ENCODE results near the gene SLC45A3. TPM values are rescaled to one million over a fixed set of nuclear protein-coding genes. Genes with fewer than 3 reads are reported as not detected.
A peak's percentile ranks its signal among the peaks of the same experiment; 100 is the strongest.
"Not testable (repeated sequence)": the region's sequence is repeated elsewhere in the genome, so short reads cannot be mapped to it uniquely, and the experiment has no call there.

Gene SLC45A3, protein sequence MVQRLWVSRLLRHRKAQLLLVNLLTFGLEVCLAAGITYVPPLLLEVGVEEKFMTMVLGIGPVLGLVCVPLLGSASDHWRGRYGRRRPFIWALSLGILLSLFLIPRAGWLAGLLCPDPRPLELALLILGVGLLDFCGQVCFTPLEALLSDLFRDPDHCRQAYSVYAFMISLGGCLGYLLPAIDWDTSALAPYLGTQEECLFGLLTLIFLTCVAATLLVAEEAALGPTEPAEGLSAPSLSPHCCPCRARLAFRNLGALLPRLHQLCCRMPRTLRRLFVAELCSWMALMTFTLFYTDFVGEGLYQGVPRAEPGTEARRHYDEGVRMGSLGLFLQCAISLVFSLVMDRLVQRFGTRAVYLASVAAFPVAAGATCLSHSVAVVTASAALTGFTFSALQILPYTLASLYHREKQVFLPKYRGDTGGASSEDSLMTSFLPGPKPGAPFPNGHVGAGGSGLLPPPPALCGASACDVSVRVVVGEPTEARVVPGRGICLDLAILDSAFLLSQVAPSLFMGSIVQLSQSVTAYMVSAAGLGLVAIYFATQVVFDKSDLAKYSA
- polyA plus RNA-seq (2013, experiment 1 of 2): 6.6 TPM
- polyA plus RNA-seq (2013, experiment 2 of 2): 7.6 TPM

- peak within 1 kb of the TSS; percentile 71 for H3K27ac ChIP-seq (ENCODE audit: low read depth, low read length, severe bottlenecking)
- H3K36me3 ChIP-seq (ENCODE audit: control insufficient read depth, insufficient read depth, low read length): no peaks in the 10 kb centered on the region
- no peaks in the 10 kb centered on the region for H3K9me3 ChIP-seq (ENCODE audit: control insufficient read depth, low read length)
- H3K4me3 ChIP-seq (ENCODE audit: extremely low read depth, insufficient read depth, low read length, poor library complexity, severe bottlenecking): peak within 1 kb of the TSS; percentile 70
- H3K4me1 ChIP-seq (ENCODE audit: control insufficient read depth, insufficient read depth, low read length, poor library complexity, severe bottlenecking): peaks cover 18% of the 10 kb centered on the region
- 1 to 2% methylated on average over 44 to 52 of the region's 86 CpGs for WGBS, 2 experiments (ENCODE audit: insufficient coverage in 2 of 2)
These were observed at the start of gene SLC45A3 for GRCh38 chr1:205680073-205680851. SLC45A3 (minus strand) TSS chr1:205680509; CDS start chr1:205664656, 15,853 bp downstream.

DNA sequence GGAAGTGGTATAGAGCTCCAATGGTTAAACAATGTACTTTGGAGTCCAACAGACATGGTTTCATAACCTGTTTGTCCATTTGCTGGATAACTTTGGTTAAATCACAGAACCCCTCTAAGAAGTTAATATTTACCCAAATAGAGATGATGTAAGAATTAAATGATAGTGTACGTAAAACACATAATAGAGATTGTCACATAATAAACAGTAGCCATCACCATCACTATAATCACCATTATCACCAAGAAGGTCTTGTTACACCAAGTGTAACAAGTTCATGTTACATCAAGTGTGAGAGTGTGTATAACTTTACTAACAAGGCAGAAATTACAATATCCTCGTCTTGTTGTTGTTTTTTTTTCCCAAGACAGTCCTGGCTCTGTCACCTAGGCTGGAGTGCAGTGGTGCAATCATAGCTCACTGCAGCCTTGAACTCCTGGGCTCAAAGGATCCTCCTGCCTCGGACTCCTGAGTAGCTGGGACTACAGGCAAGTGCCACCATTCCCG, 46.4 kb upstream of the SLC45A3 start:
- no peaks in the 10 kb centered on the region for H3K4me1 ChIP-seq (ENCODE audit: control insufficient read depth, insufficient read depth, low read length, poor library complexity, severe bottlenecking)
- no peaks in the 10 kb centered on the region for H3K9me3 ChIP-seq (ENCODE audit: control insufficient read depth, low read length)
- 77 to 96% methylated on average over 3 of the region's 4 CpGs for WGBS, 2 experiments (ENCODE audit: insufficient coverage in 2 of 2)
- H3K36me3 ChIP-seq (ENCODE audit: control insufficient read depth, insufficient read depth, low read length): peaks cover 91% of the 10 kb centered on the region
- no peak overlapping the region for H3K27ac ChIP-seq (ENCODE audit: low read depth, low read length, severe bottlenecking)
- no peak overlapping the region for H3K4me3 ChIP-seq (ENCODE audit: extremely low read depth, insufficient read depth, low read length, poor library complexity, severe bottlenecking)

DNA sequence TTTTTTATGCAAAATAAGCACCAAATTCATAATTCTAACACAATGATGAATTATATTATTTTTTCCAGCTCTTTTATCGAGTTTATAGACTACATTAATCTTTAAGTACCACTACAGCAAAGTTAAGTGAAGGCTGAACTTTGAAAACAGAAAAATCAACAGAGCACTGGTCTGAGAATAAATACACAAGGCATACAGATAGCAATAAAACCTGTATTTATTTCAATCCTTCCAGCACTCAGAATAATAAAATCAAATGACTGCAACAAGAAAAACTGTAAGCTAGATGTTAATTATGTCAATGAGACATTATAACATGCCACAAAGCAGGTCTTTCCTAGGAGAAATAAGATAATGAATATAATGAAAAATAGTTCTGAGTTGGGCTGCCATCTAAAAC, 45.2 kb upstream of the SLC45A3 start:
- H3K27ac ChIP-seq (ENCODE audit: low read depth, low read length, severe bottlenecking): no peak overlapping the region
- no CpG with 5 or more reads among the region's 1 CpG for WGBS, 2 experiments (ENCODE audit: insufficient coverage in 2 of 2)
- peaks cover 93% of the 10 kb centered on the region for H3K36me3 ChIP-seq (ENCODE audit: control insufficient read depth, insufficient read depth, low read length)

GRCh38 chr1:205720740-205721139, 40.4 kb upstream of the SLC45A3 start:
- peaks cover 96% of the 10 kb centered on the region for H3K36me3 ChIP-seq (ENCODE audit: control insufficient read depth, insufficient read depth, low read length)
- H3K4me3 ChIP-seq (ENCODE audit: extremely low read depth, insufficient read depth, low read length, poor library complexity, severe bottlenecking); H3K27ac ChIP-seq (ENCODE audit: low read depth, low read length, severe bottlenecking); H3K4me1 ChIP-seq (ENCODE audit: control insufficient read depth, insufficient read depth, low read length, poor library complexity, severe bottlenecking); H3K9me3 ChIP-seq (ENCODE audit: control insufficient read depth, low read length): not testable (repeated sequence)
- WGBS, 2 experiments (ENCODE audit: insufficient coverage in 2 of 2): 92 to 100% methylated on average over 2 of the region's 2 CpGs

More for the DNA sequence above, 45.2 kb upstream of the SLC45A3 start:
- no peak overlapping the region for H3K4me3 ChIP-seq (ENCODE audit: extremely low read depth, insufficient read depth, low read length, poor library complexity, severe bottlenecking)
- no peaks in the 10 kb centered on the region for H3K9me3 ChIP-seq (ENCODE audit: control insufficient read depth, low read length)
- no peaks in the 10 kb centered on the region for H3K4me1 ChIP-seq (ENCODE audit: control insufficient read depth, insufficient read depth, low read length, poor library complexity, severe bottlenecking)

DNA sequence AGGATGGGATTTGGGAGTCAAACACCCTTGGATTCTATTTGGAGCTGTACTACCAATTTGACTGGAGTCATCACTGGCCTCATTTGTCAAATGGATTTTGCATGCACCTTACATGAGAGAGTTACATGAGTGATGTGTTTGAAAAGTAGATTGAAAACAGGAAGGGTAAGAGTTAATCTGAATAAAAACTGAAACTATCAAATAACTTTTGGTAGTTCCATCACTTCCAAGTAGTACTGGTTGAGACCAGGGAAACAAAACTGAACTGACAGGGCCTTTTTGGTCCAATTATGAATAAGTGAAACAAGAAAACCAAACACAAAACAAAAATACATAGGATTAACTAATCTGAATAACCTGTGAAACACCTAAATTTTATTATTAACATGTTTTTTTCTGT, 39.5 kb upstream of the SLC45A3 start:
- H3K4me1 ChIP-seq (ENCODE audit: control insufficient read depth, insufficient read depth, low read length, poor library complexity, severe bottlenecking): no peaks in the 10 kb centered on the region
- no peaks in the 10 kb centered on the region for H3K9me3 ChIP-seq (ENCODE audit: control insufficient read depth, low read length)
- no peak overlapping the region for H3K4me3 ChIP-seq (ENCODE audit: extremely low read depth, insufficient read depth, low read length, poor library complexity, severe bottlenecking)
- H3K36me3 ChIP-seq (ENCODE audit: control insufficient read depth, insufficient read depth, low read length): peaks cover 97% of the 10 kb centered on the region
- no peak overlapping the region for H3K27ac ChIP-seq (ENCODE audit: low read depth, low read length, severe bottlenecking)

GRCh38 chr1:205719015-205719414, 38.7 kb upstream of the SLC45A3 start:
- Histone ChIP-seq H3K36me3 (ENCODE audit: control insufficient read depth, insufficient read depth, low read length) (peaks cover 97% of the 10 kb centered on the region), H3K4me3 (ENCODE audit: extremely low read depth, insufficient read depth, low read length, poor library complexity, severe bottlenecking) (no peak overlapping the region), H3K9me3 (ENCODE audit: control insufficient read depth, low read length) (no peaks in the 10 kb centered on the region), H3K4me1 (ENCODE audit: control insufficient read depth, insufficient read depth, low read length, poor library complexity, severe bottlenecking) (no peaks in the 10 kb centered on the region), H3K27ac (ENCODE audit: low read depth, low read length, severe bottlenecking) (no peak overlapping the region)
- 92 to 93% methylated on average over 2 of the region's 3 CpGs for WGBS, 2 experiments (ENCODE audit: insufficient coverage in 2 of 2)

DNA sequence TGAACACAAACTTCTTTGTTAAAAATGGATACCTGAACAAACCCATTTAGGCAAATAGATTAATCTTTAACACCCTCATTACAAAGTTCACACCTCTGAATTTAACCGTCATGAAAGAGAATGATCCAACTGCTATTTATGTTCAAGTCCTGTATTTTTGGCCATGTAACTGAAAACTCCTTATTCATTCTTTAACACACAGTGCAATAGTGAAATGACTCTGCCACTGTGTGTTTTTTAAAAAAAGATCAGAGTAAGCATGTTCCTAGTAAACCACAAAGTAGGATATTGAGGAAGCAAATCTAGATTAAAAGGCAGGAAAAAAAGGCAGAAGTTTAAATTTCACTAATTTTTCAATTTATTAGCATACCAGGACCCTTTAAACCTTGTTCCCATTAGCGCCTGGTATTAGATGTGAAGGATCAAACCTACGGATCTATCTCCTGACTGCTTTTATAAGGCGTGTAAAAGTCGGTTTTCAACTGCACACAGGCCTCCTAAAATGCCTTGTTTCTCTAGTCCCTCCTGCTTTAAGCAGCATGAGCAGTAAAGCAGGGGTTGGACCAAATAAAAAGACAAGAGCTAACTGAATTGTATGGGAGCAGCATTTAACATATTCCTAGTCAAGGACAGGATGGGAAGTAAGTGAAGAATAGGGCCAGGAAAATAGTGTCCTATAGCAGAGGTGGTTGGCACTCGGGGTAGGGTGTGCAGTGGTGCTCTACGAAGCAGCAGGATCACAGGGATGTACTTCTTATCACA, 36.2 kb upstream of the SLC45A3 start:
- H3K4me1 ChIP-seq (ENCODE audit: control insufficient read depth, insufficient read depth, low read length, poor library complexity, severe bottlenecking): no peaks in the 10 kb centered on the region
- 94 to 96% methylated on average over 2 of the region's 7 CpGs for WGBS, 2 experiments (ENCODE audit: insufficient coverage in 2 of 2)
- peak overlapping the region; percentile 33 for H3K27ac ChIP-seq (ENCODE audit: low read depth, low read length, severe bottlenecking)
- H3K4me3 ChIP-seq (ENCODE audit: extremely low read depth, insufficient read depth, low read length, poor library complexity, severe bottlenecking): no peak overlapping the region
- H3K36me3 ChIP-seq (ENCODE audit: control insufficient read depth, insufficient read depth, low read length): peaks cover 87% of the 10 kb centered on the region
- no peaks in the 10 kb centered on the region for H3K9me3 ChIP-seq (ENCODE audit: control insufficient read depth, low read length)

DNA sequence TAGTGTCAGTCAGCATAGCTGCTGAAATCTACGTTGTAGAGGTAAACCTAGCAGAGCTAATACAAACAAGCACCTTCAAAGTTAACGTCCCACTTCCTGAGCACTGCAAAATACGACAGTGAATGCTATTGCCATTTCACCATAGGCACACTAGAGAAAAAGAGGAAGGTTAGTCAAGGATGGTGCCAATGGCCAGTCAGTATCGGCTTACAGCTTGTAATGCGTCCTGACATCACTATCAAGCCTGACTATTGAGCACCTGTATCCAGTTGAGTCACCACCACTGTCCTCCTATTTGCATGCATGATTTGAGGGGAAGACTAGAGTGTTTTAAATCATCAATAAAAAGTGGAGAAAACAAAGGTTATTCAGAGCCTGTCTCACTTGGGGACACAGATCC, 35.3 kb upstream of the SLC45A3 start:
- Histone ChIP-seq H3K4me1 (ENCODE audit: control insufficient read depth, insufficient read depth, low read length, poor library complexity, severe bottlenecking) (no peaks in the 10 kb centered on the region), H3K9me3 (ENCODE audit: control insufficient read depth, low read length) (no peaks in the 10 kb centered on the region), H3K27ac (ENCODE audit: low read depth, low read length, severe bottlenecking) (no peak overlapping the region), H3K4me3 (ENCODE audit: extremely low read depth, insufficient read depth, low read length, poor library complexity, severe bottlenecking) (no peak overlapping the region), H3K36me3 (ENCODE audit: control insufficient read depth, insufficient read depth, low read length) (peaks cover 84% of the 10 kb centered on the region)
- WGBS, 2 experiments (ENCODE audit: insufficient coverage in 2 of 2): 100% methylated on average over 4 to 5 of the region's 5 CpGs

GRCh38 chr1:205714906-205715246, 34.6 kb upstream of the SLC45A3 start:
- no peak overlapping the region for H3K27ac ChIP-seq (ENCODE audit: low read depth, low read length, severe bottlenecking)
- 100% methylated on average over 4 of the region's 4 CpGs for WGBS, 2 experiments (ENCODE audit: insufficient coverage in 2 of 2)
- no peak overlapping the region for H3K4me3 ChIP-seq (ENCODE audit: extremely low read depth, insufficient read depth, low read length, poor library complexity, severe bottlenecking)
- no peaks in the 10 kb centered on the region for H3K9me3 ChIP-seq (ENCODE audit: control insufficient read depth, low read length)
- H3K4me1 ChIP-seq (ENCODE audit: control insufficient read depth, insufficient read depth, low read length, poor library complexity, severe bottlenecking): no peaks in the 10 kb centered on the region
- peaks cover 84% of the 10 kb centered on the region for H3K36me3 ChIP-seq (ENCODE audit: control insufficient read depth, insufficient read depth, low read length)

GRCh38 chr1:205714190-205714905, 34.0 kb upstream of the SLC45A3 start:
- Histone ChIP-seq H3K9me3 (ENCODE audit: control insufficient read depth, low read length) (no peaks in the 10 kb centered on the region), H3K4me1 (ENCODE audit: control insufficient read depth, insufficient read depth, low read length, poor library complexity, severe bottlenecking) (no peaks in the 10 kb centered on the region), H3K4me3 (ENCODE audit: extremely low read depth, insufficient read depth, low read length, poor library complexity, severe bottlenecking) (no peak overlapping the region), H3K27ac (ENCODE audit: low read depth, low read length, severe bottlenecking) (peak overlapping the region; percentile 39), H3K36me3 (ENCODE audit: control insufficient read depth, insufficient read depth, low read length) (peaks cover 84% of the 10 kb centered on the region)
- 91 to 100% methylated on average over 3 to 4 of the region's 5 CpGs for WGBS, 2 experiments (ENCODE audit: insufficient coverage in 2 of 2)

Data from mesodermal cell (in vitro differentiated cells).